ENCODE results near the gene SPPL2A. TPM values are rescaled to one million over a fixed set of nuclear protein-coding genes. Genes with fewer than 3 reads are reported as not detected.

SPPL2A gene
- total RNA-seq, 1 donor from 2014 or later: 31.0 TPM

GRCh38 chr15:50773389-50773788 is 7.9 kb upstream of the SPPL2A start:
- DNase-seq (ENCODE audit: low spot score in 2 of 2) (no peak), FAIRE-seq (no peak)

- FAIRE-seq: no peak
- no peak for DNase-seq (ENCODE audit: low spot score in 2 of 2)
These were observed 1.9 kb upstream of the SPPL2A start for GRCh38 chr15:50767332-50767861.

- FAIRE-seq (no peak), DNase-seq (ENCODE audit: low spot score in 2 of 2) (no peak)
These were observed 878 bp downstream of the SPPL2A start for GRCh38 chr15:50764461-50765194.

- no peak for FAIRE-seq
These were observed 6.7 kb downstream of the SPPL2A start for GRCh38 chr15:50758712-50759205.

GRCh38 chr15:50753463-50753862 is 12.0 kb downstream of the SPPL2A start:
- DNase-seq (ENCODE audit: low spot score in 2 of 2): no peak

More at GRCh38 chr15:50758712-50759205, 6.7 kb downstream of the SPPL2A start:
- no peak for DNase-seq (ENCODE audit: low spot score in 2 of 2)

GRCh38 chr15:50751394-50751793 is 14.1 kb downstream of the SPPL2A start:
- FAIRE-seq (no peak), DNase-seq (ENCODE audit: low spot score in 2 of 2) (no peak)

More at GRCh38 chr15:50753463-50753862, 12.0 kb downstream of the SPPL2A start:
- FAIRE-seq: no peak

- no peak for FAIRE-seq
- DNase-seq (ENCODE audit: low spot score in 2 of 2): no peak
These were observed 15.2 kb downstream of the SPPL2A start for GRCh38 chr15:50750227-50750705.

GRCh38 chr15:50747523-50747922 is 18.0 kb downstream of the SPPL2A start:
- DNase-seq (ENCODE audit: low spot score in 2 of 2) (no peak), FAIRE-seq (no peak)

GRCh38 chr15:50744601-50745000 is 20.9 kb downstream of the SPPL2A start:
- FAIRE-seq: no peak
- DNase-seq (ENCODE audit: low spot score in 2 of 2): no peak

GRCh38 chr15:50740955-50741354 is 24.6 kb downstream of the SPPL2A start:
- DNase-seq (ENCODE audit: low spot score in 2 of 2): no peak
- FAIRE-seq: no peak

GRCh38 chr15:50736823-50737222 is 28.7 kb downstream of the SPPL2A start:
- DNase-seq (ENCODE audit: low spot score in 2 of 2) (no peak), FAIRE-seq (no peak)

- FAIRE-seq: no peak
- no peak for DNase-seq (ENCODE audit: low spot score in 2 of 2)
These were observed 30.4 kb downstream of the SPPL2A start for GRCh38 chr15:50735156-50735555.

- FAIRE-seq: no peak
These were observed 39.2 kb downstream of the SPPL2A start for GRCh38 chr15:50726315-50726714.

GRCh38 chr15:50718700-50719125 is 46.8 kb downstream of the SPPL2A start:
- no peak for DNase-seq (ENCODE audit: low spot score in 2 of 2)
- no peak for FAIRE-seq

More at GRCh38 chr15:50726315-50726714, 39.2 kb downstream of the SPPL2A start:
- no peak for DNase-seq (ENCODE audit: low spot score in 2 of 2)

- FAIRE-seq (no peak), DNase-seq (ENCODE audit: low spot score in 2 of 2) (no peak)
These were observed 53.5 kb downstream of the SPPL2A start for GRCh38 chr15:50712018-50712417.

GRCh38 chr15:50710585-50710984 is 54.9 kb downstream of the SPPL2A start:
- FAIRE-seq (no peak), DNase-seq (ENCODE audit: low spot score in 2 of 2) (no peak)

GRCh38 chr15:50707878-50708427 is 57.6 kb downstream of the SPPL2A start:
- no peak for DNase-seq (ENCODE audit: low spot score in 2 of 2)
- FAIRE-seq: no peak

GRCh38 chr15:50702762-50703334 is 62.7 kb downstream of the SPPL2A start:
- FAIRE-seq (no peak), DNase-seq (ENCODE audit: low spot score in 2 of 2) (no peak)

- no peak for FAIRE-seq
- no peak for DNase-seq (ENCODE audit: low spot score in 2 of 2)
These were observed 67.4 kb downstream of the SPPL2A start for GRCh38 chr15:50698101-50698500.

- DNase-seq (ENCODE audit: low spot score in 2 of 2) (no peak), FAIRE-seq (no peak)
These were observed 68.3 kb downstream of the SPPL2A start for GRCh38 chr15:50697109-50697797.

Data from frontal cortex (tissue), 4 donors.